GM15510 (cell line): ENCODE results near the gene SETDB1.

Source experiments
- POLR2A ChIP-seq: IDR thresholded peaks from 3 replicates; pipeline ENCODE4 v1.6.1; 2011; ENCODE audit warnings: borderline replicate concordance; ENCODE audit not compliant: insufficient read length; ENCODE audit errors: extremely low read depth

Gene SETDB1

GRCh38 chr1:150969626-150970025 lies 43.5 kb downstream of the SETDB1 start:
- TF ChIP-seq POLR2A = no peak

- TF ChIP-seq POLR2A = no peak
These were observed 44.8 kb downstream of the SETDB1 start for GRCh38 chr1:150970808-150971582.

- TF ChIP-seq POLR2A = no peak
These were observed 45.6 kb downstream of the SETDB1 start for GRCh38 chr1:150971583-150972416.

DNA sequence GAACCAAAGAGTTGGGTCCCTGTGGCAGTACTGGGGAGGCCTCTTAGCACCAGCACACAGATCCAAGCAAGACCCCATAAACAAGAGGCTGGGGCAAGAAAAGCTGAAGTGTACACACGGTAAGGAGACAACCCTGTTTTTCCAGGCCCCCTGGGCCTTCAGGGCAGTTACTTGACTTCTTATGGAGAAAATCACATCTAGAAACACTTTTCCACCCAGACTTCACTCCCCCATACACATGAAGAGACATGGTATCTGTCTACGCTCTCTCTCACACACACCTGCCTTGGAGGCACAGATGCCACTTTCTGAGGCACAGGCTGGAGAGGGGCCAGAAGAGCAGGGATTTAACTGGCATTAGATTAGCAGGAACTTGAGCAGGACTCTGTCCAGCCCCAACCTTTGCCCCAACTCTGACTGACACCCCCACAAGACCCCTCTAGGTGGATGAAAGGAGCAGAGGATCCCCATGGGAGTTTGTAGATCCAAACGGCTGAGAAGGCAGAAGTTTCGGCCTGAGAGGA lies 46.3 kb downstream of the SETDB1 start:
- TF ChIP-seq POLR2A = no peak

GRCh38 chr1:150973258-150973835 lies 47.2 kb downstream of the SETDB1 start:
- no peak for TF ChIP-seq POLR2A

DNA sequence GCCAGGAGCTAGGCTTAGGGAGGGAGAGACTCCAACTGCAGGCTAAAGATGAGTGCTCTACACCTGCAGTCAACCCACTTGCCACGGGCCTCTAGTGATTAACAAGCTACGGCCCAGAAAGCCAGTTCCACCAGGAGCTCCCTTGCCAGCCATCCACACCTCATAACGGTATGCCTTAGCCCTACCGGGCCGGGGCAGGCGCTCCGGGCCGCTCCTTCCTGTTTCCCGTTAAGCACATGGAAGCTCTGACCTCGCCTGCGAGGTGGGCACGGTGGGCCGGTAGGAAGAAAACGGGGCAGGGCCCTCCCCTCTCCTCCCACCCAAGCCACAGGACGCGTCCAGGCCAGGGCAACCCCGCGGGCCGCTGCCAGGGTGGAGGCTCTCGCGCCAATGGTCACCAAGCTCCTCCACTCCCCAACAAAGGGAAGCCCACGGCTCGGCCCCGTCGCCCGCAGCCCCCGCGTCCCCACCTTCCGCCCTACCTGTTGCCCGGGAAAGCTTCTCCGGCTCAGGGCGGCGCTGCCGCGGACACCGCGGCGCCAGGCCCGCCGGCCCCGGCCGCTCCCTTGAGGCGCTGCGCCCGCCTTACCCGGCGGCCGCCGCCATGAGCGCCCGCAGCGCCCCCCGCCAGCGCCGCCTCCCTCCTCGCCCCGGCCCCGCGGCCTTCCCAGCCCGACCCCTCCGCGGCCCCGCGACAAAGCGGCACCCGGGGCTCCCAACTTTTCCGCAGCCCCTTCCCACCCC lies 47.8 kb downstream of the SETDB1 start:
- no peak for TF ChIP-seq POLR2A

DNA sequence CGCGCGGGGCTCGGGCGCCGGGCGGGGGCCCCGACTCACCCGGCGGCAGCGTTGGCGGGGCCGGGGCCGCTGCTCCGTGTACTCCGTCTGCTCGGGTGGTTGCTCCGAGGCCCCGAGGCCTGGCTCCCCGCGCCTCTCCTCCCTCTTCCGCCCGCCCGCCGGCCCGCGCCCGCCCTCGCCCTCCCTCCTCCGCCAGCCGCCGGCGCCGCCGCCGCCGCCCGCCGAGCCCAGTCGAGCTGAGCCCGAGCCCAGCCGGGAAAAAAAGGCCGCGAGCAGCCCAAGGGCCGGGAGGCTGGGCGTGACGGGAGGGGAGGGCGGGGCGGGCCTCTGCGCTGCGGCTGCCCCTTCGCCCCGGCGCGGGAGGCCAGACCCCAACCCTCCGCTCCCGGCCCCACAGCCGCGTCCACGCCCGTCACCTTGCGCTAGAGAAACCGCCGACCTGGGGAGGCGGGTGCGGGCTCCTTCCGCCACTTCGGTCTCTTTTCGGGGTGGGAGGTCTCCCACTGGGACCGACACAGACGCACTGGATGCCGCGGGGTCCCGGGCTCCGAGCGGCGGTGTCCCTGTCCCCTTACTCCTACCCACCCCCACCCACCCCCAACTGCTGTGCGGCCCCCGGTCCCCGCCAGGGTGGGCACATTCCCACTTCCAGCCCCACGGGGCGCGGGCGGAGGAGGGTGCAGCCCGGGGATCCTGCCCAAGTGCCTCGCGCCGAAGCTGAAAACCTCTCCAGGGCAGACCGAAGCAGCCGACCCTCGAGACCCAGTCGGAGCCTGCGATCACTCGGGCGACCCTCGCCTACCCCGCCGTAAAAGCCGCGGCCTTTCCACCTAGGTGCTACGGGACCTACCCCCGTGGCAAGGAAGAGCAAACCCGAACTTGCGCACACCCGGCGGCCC lies 48.7 kb downstream of the SETDB1 start, which contains the start of gene CERS2:
Gene CERS2, minus strand, starts transcription at position 256 of the 899 bp plus-strand sequence. CDS start 5,745 bp downstream, outside the sequence.
- TF ChIP-seq POLR2A = peak; percentile 40

DNA sequence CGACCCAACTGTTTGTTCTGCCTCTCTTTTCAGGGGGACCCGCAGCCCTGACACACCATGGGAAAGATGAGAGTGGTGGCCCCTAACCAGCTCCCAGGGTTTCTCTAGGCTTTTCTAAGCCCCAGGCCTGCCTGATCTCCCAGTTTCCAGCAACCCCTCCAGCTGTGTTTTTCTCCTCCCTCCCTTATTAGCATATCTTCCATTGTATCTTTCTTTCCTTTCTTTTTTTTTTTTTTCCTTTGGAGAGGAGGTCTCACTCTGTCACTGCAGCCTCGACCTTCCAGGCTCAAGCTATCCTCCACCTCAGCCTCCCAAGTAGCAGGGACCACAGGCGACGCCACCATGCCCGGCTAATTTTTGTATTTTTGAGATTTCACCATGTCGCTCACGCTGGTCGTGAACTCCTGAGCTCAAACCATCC lies 50.2 kb downstream of the SETDB1 start:
- no peak for TF ChIP-seq POLR2A

GRCh38 chr1:150976879-150977694 lies 50.9 kb downstream of the SETDB1 start:
- no peak for TF ChIP-seq POLR2A

- no peak for TF ChIP-seq POLR2A
These were observed 53.2 kb downstream of the SETDB1 start for GRCh38 chr1:150979092-150980056.

DNA sequence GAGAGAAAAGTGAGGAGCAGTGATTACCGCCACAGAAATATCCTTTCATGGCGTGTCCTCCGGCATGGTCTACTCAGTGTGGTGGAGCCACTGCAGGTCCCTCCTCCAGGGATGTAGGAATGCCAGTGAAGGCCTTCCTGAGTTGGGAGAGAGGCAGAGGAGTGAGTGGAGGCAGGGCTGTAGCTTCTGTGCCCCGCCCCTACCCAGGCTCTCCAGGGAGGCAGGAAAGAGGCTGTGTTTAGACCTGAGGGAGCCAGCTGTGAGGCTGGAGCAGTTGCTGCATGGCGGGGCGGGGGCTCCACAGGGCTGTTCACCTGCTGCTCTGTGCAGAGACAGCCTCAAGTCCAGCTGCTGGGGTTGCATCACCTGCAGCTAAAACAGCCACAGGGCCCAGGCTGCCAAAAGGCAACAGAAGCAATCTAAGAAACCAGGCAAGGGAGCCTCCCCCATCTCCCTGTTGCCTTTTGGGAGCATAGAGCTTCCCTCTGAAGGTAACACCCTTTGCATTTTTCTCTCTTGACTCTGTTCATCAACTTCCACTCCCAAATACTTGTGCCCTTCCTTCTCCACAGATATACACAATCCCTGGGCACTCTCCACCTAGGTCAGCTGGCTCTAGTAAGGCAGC lies 55.1 kb downstream of the SETDB1 start:
- no peak for TF ChIP-seq POLR2A
